ENCODE measurements around the gene C2orf49. TPM values are rescaled to one million over a fixed set of nuclear protein-coding genes. Genes with fewer than 3 reads are reported as not detected.

Gene C2orf49
- polyA plus RNA-seq, 1 experiment = 20.3 TPM

DNA sequence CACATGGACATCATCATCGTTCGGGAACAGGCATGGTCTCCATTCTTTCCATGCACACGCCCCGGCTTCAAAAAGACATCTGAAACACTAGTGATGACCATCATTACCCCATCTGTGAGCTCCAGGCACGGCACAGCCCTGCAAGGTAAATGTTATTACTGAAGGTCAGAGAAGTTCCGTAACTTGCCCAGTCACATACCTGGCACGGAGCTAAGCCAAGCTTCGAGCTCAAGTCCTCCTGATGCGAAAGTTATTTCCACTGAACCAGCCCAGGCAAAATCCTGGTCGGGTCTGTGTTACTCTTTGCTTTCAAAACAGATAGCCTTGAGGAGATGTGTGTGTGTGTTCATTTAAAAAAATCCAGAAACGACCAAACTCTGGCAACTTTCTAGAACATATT lies 38.7 kb downstream of the C2orf49 start:
- ChIA-PET POLR2A (interaction anchor here (0.8 kb wide), 1 partner anchor 145 kb away, joined by 4 read pairs; no protein-coding TSS in a partner anchor), CTCF (interaction anchor here (2.4 kb wide), 1 partner anchor 146 kb away, joined by 9 read pairs; no protein-coding TSS in a partner anchor)
- Histone ChIP-seq H3K27me3 (ENCODE audit: control insufficient read depth, insufficient read depth, low read length) (no peaks in the 10 kb centered on the region), H3K27ac (ENCODE audit: low read depth, low read length) (peak overlapping the region; percentile 57), H3K9me3 (ENCODE audit: control insufficient read depth, insufficient read depth, low read length) (no peaks in the 10 kb centered on the region), H3K4me3 (ENCODE audit: low read depth, low read length) (no peak overlapping the region)
- TF ChIP-seq, protein P1, sequence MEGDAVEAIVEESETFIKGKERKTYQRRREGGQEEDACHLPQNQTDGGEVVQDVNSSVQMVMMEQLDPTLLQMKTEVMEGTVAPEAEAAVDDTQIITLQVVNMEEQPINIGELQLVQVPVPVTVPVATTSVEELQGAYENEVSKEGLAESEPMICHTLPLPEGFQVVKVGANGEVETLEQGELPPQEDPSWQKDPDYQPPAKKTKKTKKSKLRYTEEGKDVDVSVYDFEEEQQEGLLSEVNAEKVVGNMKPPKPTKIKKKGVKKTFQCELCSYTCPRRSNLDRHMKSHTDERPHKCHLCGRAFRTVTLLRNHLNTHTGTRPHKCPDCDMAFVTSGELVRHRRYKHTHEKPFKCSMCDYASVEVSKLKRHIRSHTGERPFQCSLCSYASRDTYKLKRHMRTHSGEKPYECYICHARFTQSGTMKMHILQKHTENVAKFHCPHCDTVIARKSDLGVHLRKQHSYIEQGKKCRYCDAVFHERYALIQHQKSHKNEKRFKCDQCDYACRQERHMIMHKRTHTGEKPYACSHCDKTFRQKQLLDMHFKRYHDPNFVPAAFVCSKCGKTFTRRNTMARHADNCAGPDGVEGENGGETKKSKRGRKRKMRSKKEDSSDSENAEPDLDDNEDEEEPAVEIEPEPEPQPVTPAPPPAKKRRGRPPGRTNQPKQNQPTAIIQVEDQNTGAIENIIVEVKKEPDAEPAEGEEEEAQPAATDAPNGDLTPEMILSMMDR (IDR thresholded peaks at IDR 0.05; ENCODE audit: low read depth, low read length) = no peak
- DNase-seq (ENCODE audit: low read depth, low spot score) = no peak

DNA sequence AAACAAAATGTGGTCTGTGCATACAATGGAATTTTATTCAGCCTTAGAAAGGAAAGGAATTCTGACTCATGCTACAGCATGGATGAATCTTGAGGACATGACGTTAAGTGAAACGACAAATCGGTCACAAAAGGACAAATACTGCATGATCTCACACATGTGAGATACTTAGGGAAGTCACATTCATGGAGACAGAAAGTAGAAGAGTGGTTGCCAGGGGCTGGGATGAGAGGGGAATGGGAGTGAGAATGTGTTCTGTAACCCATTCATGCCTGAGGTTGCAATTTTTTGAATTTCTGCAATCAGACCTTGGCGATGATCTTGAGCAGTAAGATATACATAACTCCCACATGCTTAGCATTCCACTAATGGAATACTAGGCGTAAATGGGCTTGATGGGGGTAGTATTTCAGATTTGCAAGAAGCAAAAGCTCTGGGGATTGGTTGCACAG lies 39.5 kb downstream of the C2orf49 start:
- POLR2A ChIA-PET = interaction anchor here (1.0 kb wide), 1 partner anchor 12 kb away, joined by 4 read pairs; no protein-coding TSS in a partner anchor
- TF ChIP-seq, protein P1 (IDR thresholded peaks at IDR 0.05; ENCODE audit: low read depth, low read length) = no peak
- DNase-seq (ENCODE audit: low read depth, low spot score) = no peak
- no peaks in the 10 kb centered on the region for H3K27me3 ChIP-seq (ENCODE audit: control insufficient read depth, insufficient read depth, low read length)
- CTCF ChIA-PET = no interaction called here
- no peak overlapping the region for H3K4me3 ChIP-seq (ENCODE audit: low read depth, low read length)
- no peaks in the 10 kb centered on the region for H3K9me3 ChIP-seq (ENCODE audit: control insufficient read depth, insufficient read depth, low read length)
- peak overlapping the region; percentile 77 for H3K27ac ChIP-seq (ENCODE audit: low read depth, low read length)

DNA sequence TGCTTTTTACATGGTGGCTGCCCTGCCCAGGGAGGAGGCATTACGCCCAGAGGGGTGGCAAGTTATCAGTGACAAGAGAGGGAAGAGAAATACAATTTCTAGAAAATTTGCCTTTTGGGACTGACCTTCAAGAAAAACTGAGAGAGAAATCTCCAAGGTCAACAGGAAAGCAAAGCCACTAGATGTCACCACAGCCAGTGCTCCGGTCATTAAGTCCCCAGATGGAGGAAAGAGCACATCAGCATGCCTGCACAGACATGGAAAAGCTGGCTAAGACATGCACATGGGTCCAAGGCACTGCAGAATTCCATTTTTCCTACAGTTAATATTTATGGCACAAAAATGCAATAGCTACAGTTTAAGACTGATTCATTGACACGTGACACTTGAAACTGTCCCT lies 40.5 kb downstream of the C2orf49 start:
- CTCF ChIA-PET = interaction anchor here (0.9 kb wide), 1 partner anchor 143 kb away, joined by 4 read pairs; no protein-coding TSS in a partner anchor
- no peak for DNase-seq (ENCODE audit: low read depth, low spot score)
- TF ChIP-seq, protein P1 (IDR thresholded peaks at IDR 0.05; ENCODE audit: low read depth, low read length) = no peak
- Histone ChIP-seq H3K4me3 (ENCODE audit: low read depth, low read length) (no peak overlapping the region), H3K9me3 (ENCODE audit: control insufficient read depth, insufficient read depth, low read length) (no peaks in the 10 kb centered on the region), H3K27ac (ENCODE audit: low read depth, low read length) (peak overlapping the region; percentile 77), H3K27me3 (ENCODE audit: control insufficient read depth, insufficient read depth, low read length) (no peaks in the 10 kb centered on the region)
- POLR2A ChIA-PET = no interaction called here

DNA sequence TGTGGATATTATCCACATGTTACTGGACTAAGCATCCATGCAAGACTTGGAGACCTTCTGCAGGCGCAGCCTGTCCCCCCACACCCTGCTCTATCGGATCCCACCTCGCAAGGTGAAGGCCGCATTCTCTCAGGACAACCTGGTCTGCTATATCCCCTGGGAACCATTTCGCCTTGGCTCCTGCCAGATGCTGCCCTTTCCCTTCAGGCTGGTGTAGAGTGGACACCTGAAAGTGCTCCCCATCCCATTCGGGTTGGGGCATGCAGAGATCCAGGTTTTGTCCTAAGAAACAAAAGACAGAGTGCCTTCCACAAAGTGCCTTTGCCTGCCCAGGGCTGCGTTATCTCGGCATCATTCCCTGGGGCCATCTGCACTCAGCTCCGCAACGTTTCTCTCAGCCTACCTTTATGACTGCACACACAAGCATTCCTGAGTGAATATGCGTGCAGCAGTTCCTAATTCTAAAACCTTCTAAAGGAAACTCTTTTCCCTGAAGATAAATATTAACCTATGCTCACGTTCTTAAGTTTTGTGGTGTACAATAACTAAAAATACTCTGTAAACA lies 41.0 kb downstream of the C2orf49 start:
- no peak for DNase-seq (ENCODE audit: low read depth, low spot score)
- Histone ChIP-seq H3K27ac (ENCODE audit: low read depth, low read length) (peak overlapping the region; percentile 77), H3K9me3 (ENCODE audit: control insufficient read depth, insufficient read depth, low read length) (no peaks in the 10 kb centered on the region), H3K27me3 (ENCODE audit: control insufficient read depth, insufficient read depth, low read length) (no peaks in the 10 kb centered on the region), H3K4me3 (ENCODE audit: low read depth, low read length) (no peak overlapping the region)
- ChIA-PET POLR2A (interaction anchor here (1.3 kb wide), 1 partner anchor 59 kb away, joined by 4 read pairs; no protein-coding TSS in a partner anchor), CTCF (interaction anchor here (0.9 kb wide), 1 partner anchor 143 kb away, joined by 4 read pairs; no protein-coding TSS in a partner anchor)
- TF ChIP-seq, protein P1 (IDR thresholded peaks at IDR 0.05; ENCODE audit: low read depth, low read length) = no peak

DNA sequence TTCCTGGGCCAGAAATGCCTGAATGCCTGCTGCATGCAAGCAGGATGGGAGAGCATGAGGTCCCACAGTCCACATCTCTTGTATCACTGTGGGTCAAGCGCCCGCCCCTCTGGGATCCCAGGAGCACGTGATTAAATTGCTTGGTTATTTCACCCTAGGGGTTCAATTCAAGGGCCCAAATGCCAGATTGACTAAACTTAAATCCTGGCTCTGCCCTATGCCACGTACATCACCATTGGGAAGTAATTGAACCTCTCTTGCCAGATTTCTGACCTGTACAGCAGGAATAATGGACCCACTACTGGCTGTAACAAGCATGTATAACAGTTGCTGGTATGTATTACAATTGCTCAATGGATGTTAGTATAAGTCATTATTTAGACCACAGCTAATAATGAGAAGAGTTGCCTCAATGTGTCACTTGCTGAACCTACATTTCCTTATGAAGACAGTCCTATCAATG lies 41.6 kb downstream of the C2orf49 start:
- ChIA-PET POLR2A (interaction anchor here (1.3 kb wide), 1 partner anchor 59 kb away, joined by 4 read pairs; no protein-coding TSS in a partner anchor), CTCF (no interaction called here)
- Histone ChIP-seq H3K9me3 (ENCODE audit: control insufficient read depth, insufficient read depth, low read length) (no peaks in the 10 kb centered on the region), H3K27me3 (ENCODE audit: control insufficient read depth, insufficient read depth, low read length) (no peaks in the 10 kb centered on the region), H3K4me3 (ENCODE audit: low read depth, low read length) (no peak overlapping the region), H3K27ac (ENCODE audit: low read depth, low read length) (peak overlapping the region; percentile 33)
- DNase-seq (ENCODE audit: low read depth, low spot score) = no peak
- TF ChIP-seq, protein P1 (IDR thresholded peaks at IDR 0.05; ENCODE audit: low read depth, low read length) = no peak
